HFFc6 (cell line): Measurements from ENCODE around the gene EID2. TPM values are rescaled to one million over a fixed set of nuclear protein-coding genes. Genes with fewer than 3 reads are reported as not detected.

ENCODE experiments used
- DNase-seq: peaks from one replicate; pipeline ENCODE4 v3.0.0-alpha.2; 2018
- H3K27ac Mint-ChIP-seq: 2 replicates; pipeline ENCODE4 v1.8.0; 2020; ENCODE audit warnings: mild to moderate bottlenecking, mixed read lengths
- H3K27me3 Mint-ChIP-seq: 2 replicates; pipeline ENCODE4 v1.8.0; 2021; ENCODE audit warnings: mild to moderate bottlenecking, moderate library complexity, mixed read lengths; ENCODE audit not compliant: insufficient read depth
- H3K36me3 Mint-ChIP-seq: 2 replicates; pipeline ENCODE4 v1.8.0; 2021; ENCODE audit warnings: low read depth, mixed read lengths
- H3K4me1 Mint-ChIP-seq: 2 replicates; pipeline ENCODE4 v1.8.0; 2020; ENCODE audit warnings: low read depth, mixed read lengths
- H3K4me3 Mint-ChIP-seq: 2 replicates; pipeline ENCODE4 v1.8.0; 2020; ENCODE audit warnings: mild to moderate bottlenecking, moderate library complexity, mixed read lengths
- H3K9me3 Mint-ChIP-seq: 2 replicates; pipeline ENCODE4 v1.8.0; 2020; ENCODE audit warnings: mild to moderate bottlenecking, mixed read lengths
- CTCF ChIP-seq: fragments of 200-600 bp; sonication (generic); IDR thresholded peaks from 2 replicates; pipeline ENCODE4 v1.5.0; 2021; ENCODE audit warnings: antibody characterized with exemption, mild to moderate bottlenecking
- long read RNA-seq: library from polyadenylated mRNA; unstranded; transcript quantifications from one replicate; pipeline ENCODE4 v2.0.0, GENCODE V29; 2019
- total RNA-seq, 6 experiments: library from RNA; stranded (reverse); fragmentation: NEBNext Ultra II Directional; extraction: Animal tissue kit (Norgen Biotek cat#: 25700); gene quantifications; 2 replicates in 1 of 6; 3 replicates in 5 of 6; pipeline ENCODE4 v1.2.3, GENCODE V29; 2021

The EID2 gene
- total RNA-seq, result 10 to 100 TPM; 18.4 to 23.4 (median 19.0) TPM
- long read RNA-seq, partial matches to known transcripts, result 0 of 1 reads
- long read RNA-seq, other reads (novel, unspliced or antisense), result 0 of 1 reads

GRCh38 chr19:39539518-39540332 is at the start of gene EID2:
Gene EID2, minus strand, starts transcription at chr19:39540161. Its CDS starts 82 bp downstream, at chr19:39540079.
- peak; percentile 91 for DNase-seq
- Mint-ChIP-seq H3K4me1 (peaks cover 29% of the 10 kb centered on the region), H3K4me3 (peak within 1 kb of the TSS; percentile 98), H3K27me3 (peaks cover 3% of the 10 kb centered on the region), H3K9me3 (no peaks in the 10 kb centered on the region), H3K27ac (peak within 1 kb of the TSS; percentile 97), H3K36me3 (peaks cover 12% of the 10 kb centered on the region; the same call in 1 of the 2 replicates)
- peak; percentile 88 for TF ChIP-seq CTCF

GRCh38 chr19:39588066-39588465 is 48.1 kb upstream of the EID2 start:
- no peak for TF ChIP-seq CTCF
- Mint-ChIP-seq H3K36me3 (no peaks in the 10 kb centered on the region), H3K4me1 (no peaks in the 10 kb centered on the region), H3K27me3 (no peaks in the 10 kb centered on the region), H3K9me3 (peaks cover 4% of the 10 kb centered on the region; the same call in 1 of the 2 replicates), H3K27ac (no peak overlapping the region), H3K4me3 (no peak overlapping the region)
- DNase-seq, result no peak

GRCh38 chr19:39587496-39587895 is 47.5 kb upstream of the EID2 start:
- Mint-ChIP-seq H3K27me3 (no peaks in the 10 kb centered on the region), H3K9me3 (peaks cover 4% of the 10 kb centered on the region; the same call in 1 of the 2 replicates), H3K27ac (no peak overlapping the region), H3K4me1 (no peaks in the 10 kb centered on the region), H3K4me3 (no peak overlapping the region), H3K36me3 (no peaks in the 10 kb centered on the region)
- no peak for TF ChIP-seq CTCF
- no peak for DNase-seq

GRCh38 chr19:39582891-39583625 is 43.1 kb upstream of the EID2 start:
- no peak for TF ChIP-seq CTCF
- H3K9me3 Mint-ChIP-seq, result peaks cover 4% of the 10 kb centered on the region; the same call in 1 of the 2 replicates
- no peak for DNase-seq
- H3K27ac Mint-ChIP-seq, result no peak overlapping the region
- H3K4me3 Mint-ChIP-seq, result no peak overlapping the region
- H3K36me3 Mint-ChIP-seq, result no peaks in the 10 kb centered on the region
- no peaks in the 10 kb centered on the region; the same call in 1 of the 2 replicates for H3K27me3 Mint-ChIP-seq
- no peaks in the 10 kb centered on the region for H3K4me1 Mint-ChIP-seq

GRCh38 chr19:39582442-39582841 is 42.5 kb upstream of the EID2 start:
- peaks cover 4% of the 10 kb centered on the region; the same call in 1 of the 2 replicates for H3K9me3 Mint-ChIP-seq
- no peaks in the 10 kb centered on the region for H3K4me1 Mint-ChIP-seq
- no peak for DNase-seq
- TF ChIP-seq CTCF, result no peak
- H3K27ac Mint-ChIP-seq, result no peak overlapping the region
- no peaks in the 10 kb centered on the region; the same call in 1 of the 2 replicates for H3K27me3 Mint-ChIP-seq
- no peak overlapping the region for H3K4me3 Mint-ChIP-seq
- no peaks in the 10 kb centered on the region for H3K36me3 Mint-ChIP-seq
